Calu3 (cell line): Measurements from ENCODE around the gene BIN2. TPM values are rescaled to one million over a fixed set of nuclear protein-coding genes. Genes with fewer than 3 reads are reported as not detected.

Experiments
- BruUV-seq: library from RNA; stranded (reverse); fragments of 400-500 nt; replicated peaks from 2 replicates; lab custom pipeline; 2021; lab: Mats Ljungman, UMichigan
- CTCF ChIA-PET: fragments of 300-600 bp; sonication (Branson Sonifier 250); formaldehyde crosslinking; loops from one replicate; lab custom pipeline; 2022; ENCODE audit warnings: antibody characterized with exemption; lab: Charles Lee
- DNase-seq: peaks from one replicate; pipeline ENCODE4 v3.0.0; 2022
- H3K27ac Mint-ChIP-seq: one replicate; pipeline ENCODE4 v1.8.0; 2022; ENCODE audit warnings: mixed read lengths; ENCODE audit not compliant: unreplicated experiment
- H3K27me3 Mint-ChIP-seq: one replicate; pipeline ENCODE4 v1.8.0; 2022; ENCODE audit warnings: mixed read lengths; ENCODE audit not compliant: unreplicated experiment
- H3K36me3 Mint-ChIP-seq: one replicate; pipeline ENCODE4 v1.8.0; 2022; ENCODE audit warnings: mild to moderate bottlenecking, moderate library complexity, mixed read lengths; ENCODE audit not compliant: insufficient read depth, unreplicated experiment
- H3K4me1 Mint-ChIP-seq: one replicate; pipeline ENCODE4 v1.8.0; 2022; ENCODE audit warnings: mild to moderate bottlenecking, low read depth, mixed read lengths; ENCODE audit not compliant: unreplicated experiment
- H3K4me3 Mint-ChIP-seq: one replicate; pipeline ENCODE4 v1.8.0; 2022; ENCODE audit warnings: mild to moderate bottlenecking, low read depth, moderate library complexity, mixed read lengths; ENCODE audit not compliant: unreplicated experiment
- H3K9me3 Mint-ChIP-seq: one replicate; pipeline ENCODE4 v1.8.0; 2022; ENCODE audit warnings: low read depth, mixed read lengths; ENCODE audit not compliant: unreplicated experiment
- CTCF ChIP-seq: fragments of 200-600 bp; IDR thresholded peaks from one replicate; pipeline ENCODE4 v1.8.0; 2022; ENCODE audit warnings: antibody characterized with exemption; ENCODE audit not compliant: unreplicated experiment
- intact Hi-C: fragments of 100-400 bp; cut with micrococcal nuclease; formaldehyde crosslinking; loops from one replicate; pipeline ENCODE4 v1.10.0; 2022; ENCODE audit not compliant: unreplicated experiment
- total RNA-seq: library from RNA; stranded (reverse); gene quantifications from 2 replicates; pipeline ENCODE4 v1.2.3, GENCODE V29; 2022

BIN2 gene
- total RNA-seq, 1 experiment from 2014 or later = not detected

GRCh38 chr12:51270067-51270950 lies 53.7 kb downstream of the BIN2 start, which contains the start of gene SMAGP:
Gene SMAGP (minus strand): TSS chr12:51270415. CDS start chr12:51269278, 1,137 bp downstream.
- Mint-ChIP-seq H3K27me3 (no peaks in the 10 kb centered on the region), H3K36me3 (peaks cover 52% of the 10 kb centered on the region), H3K9me3 (no peaks in the 10 kb centered on the region), H3K27ac (peak within 1 kb of the TSS; percentile 95), H3K4me1 (peaks cover 24% of the 10 kb centered on the region), H3K4me3 (peak within 1 kb of the TSS; percentile 83)
- CTCF ChIA-PET = interaction anchor here (0.9 to 2.7 kb wide), 4 partner anchors 38 to 71 kb away, joined by 4 to 27 read pairs (median 8); no protein-coding TSS in a partner anchor
- intact Hi-C loops = no loop called here
- peak; percentile 90 for DNase-seq
- TSS peak; percentile 92 for BruUV-seq
- no peak for TF ChIP-seq CTCF

- no TSS peak for BruUV-seq
- Mint-ChIP-seq H3K27ac (peak overlapping the region; percentile 95), H3K36me3 (peaks cover 54% of the 10 kb centered on the region)
Observed at GRCh38 chr12:51269174-51270066, 54.6 kb downstream of the BIN2 start.

DNA sequence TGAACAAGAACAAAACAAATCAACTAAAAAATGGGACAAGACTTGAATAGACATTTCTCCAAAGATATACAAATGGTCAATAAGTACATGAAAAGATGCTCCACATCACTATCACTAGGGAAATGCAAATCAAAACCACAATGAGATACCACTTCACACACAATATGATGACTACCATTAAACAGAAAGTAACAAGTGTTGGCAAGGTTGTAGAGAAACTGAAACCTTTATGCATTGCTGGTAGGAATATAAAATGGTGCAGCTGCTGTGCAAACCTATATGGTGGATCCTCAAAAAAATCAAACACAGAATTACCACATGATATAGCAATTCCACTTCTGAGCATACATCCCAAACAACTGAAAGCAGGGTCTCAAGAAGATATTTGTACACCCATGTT lies 59.0 kb downstream of the BIN2 start:
- Mint-ChIP-seq H3K4me3 (no peak overlapping the region), H3K27ac (no peak overlapping the region), H3K27me3 (no peaks in the 10 kb centered on the region), H3K9me3 (no peaks in the 10 kb centered on the region), H3K4me1 (peaks cover 17% of the 10 kb centered on the region), H3K36me3 (peaks cover 51% of the 10 kb centered on the region)
- no peak for DNase-seq
- TF ChIP-seq CTCF = no peak
- BruUV-seq = no TSS peak
- CTCF ChIA-PET = interaction anchor here (0.6 kb wide), 1 partner anchor 97 kb away, joined by 4 read pairs; no protein-coding TSS in a partner anchor
- intact Hi-C loops = loop anchor here (5.0 kb wide), 1 partner anchor 42 kb away; no protein-coding TSS in a partner anchor

More at GRCh38 chr12:51269174-51270066, 54.6 kb downstream of the BIN2 start:
- Mint-ChIP-seq H3K9me3 (no peaks in the 10 kb centered on the region), H3K4me1 (peaks cover 27% of the 10 kb centered on the region), H3K4me3 (peak overlapping the region; percentile 83), H3K27me3 (no peaks in the 10 kb centered on the region)
- peak; percentile 69 for DNase-seq
- TF ChIP-seq CTCF = no peak
- CTCF ChIA-PET = interaction anchor here (2.5 to 2.7 kb wide), 2 partner anchors 39 to 72 kb away, joined by 11 to 27 read pairs; no protein-coding TSS in a partner anchor
- intact Hi-C loops = loop anchor here (2.0 to 5.0 kb wide), 2 partner anchors 38 to 71 kb away; no protein-coding TSS in a partner anchor

DNA sequence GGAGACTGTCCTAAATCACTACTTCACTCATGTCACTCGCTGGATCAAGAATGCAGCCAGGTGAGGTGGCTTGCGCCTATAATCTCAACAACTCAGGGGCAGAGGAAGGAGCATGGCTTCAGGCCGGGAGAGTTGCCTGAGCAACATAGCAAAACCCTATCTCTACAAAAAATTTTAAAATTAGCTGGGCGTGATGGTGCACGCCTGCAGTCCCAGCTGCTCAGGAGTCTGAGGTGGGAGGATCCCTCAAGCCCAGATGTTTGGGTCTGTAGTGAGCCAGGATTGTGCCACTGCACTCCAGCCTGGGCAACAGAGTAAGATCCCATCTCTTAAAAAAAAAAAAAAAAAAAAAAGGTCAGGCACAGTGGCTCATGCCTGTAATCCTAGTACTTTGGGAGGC lies 59.7 kb downstream of the BIN2 start:
- H3K27ac Mint-ChIP-seq = no peak overlapping the region
- H3K4me1 Mint-ChIP-seq = peaks cover 17% of the 10 kb centered on the region
- no peak overlapping the region for H3K4me3 Mint-ChIP-seq
- no peaks in the 10 kb centered on the region for H3K27me3 Mint-ChIP-seq
- TF ChIP-seq CTCF = no peak
- intact Hi-C loops = no loop called here
- BruUV-seq = no TSS peak
- H3K36me3 Mint-ChIP-seq = peaks cover 44% of the 10 kb centered on the region
- no peaks in the 10 kb centered on the region for H3K9me3 Mint-ChIP-seq
- no peak for DNase-seq
- CTCF ChIA-PET = interaction anchor here (0.6 to 0.7 kb wide), 3 partner anchors 20 to 98 kb away, joined by 4 to 8 read pairs (median 4); no protein-coding TSS in a partner anchor
